Activated naive CD8-positive, alpha-beta T cell treated with anti-CD3 and anti-CD28 coated beads for 36 hours (primary cell): ENCODE results near the gene STPG3. TPM values are rescaled to one million over a fixed set of nuclear protein-coding genes. Genes with fewer than 3 reads are reported as not detected.
"Not testable (repeated sequence)": the region's sequence is repeated elsewhere in the genome, so short reads cannot be mapped to it uniquely, and the experiment has no call there.

Source experiments
- DNase-seq: peaks from one replicate; pipeline ENCODE4 v3.0.0; 2021
- H3K27ac Mint-ChIP-seq: one replicate; pipeline ENCODE4 v1.8.0; 2022; ENCODE audit warnings: mild to moderate bottlenecking, moderate library complexity, mixed read lengths
- H3K27me3 Mint-ChIP-seq: one replicate; pipeline ENCODE4 v1.8.0; 2022; ENCODE audit warnings: mild to moderate bottlenecking, mixed read lengths
- H3K36me3 Mint-ChIP-seq: one replicate; pipeline ENCODE4 v1.8.0; 2021; ENCODE audit warnings: mild to moderate bottlenecking, mixed read lengths
- H3K4me1 Mint-ChIP-seq: one replicate; pipeline ENCODE4 v1.8.0; 2021; ENCODE audit warnings: mixed read lengths
- H3K4me3 Mint-ChIP-seq: one replicate; pipeline ENCODE4 v1.8.0; 2022; ENCODE audit warnings: mild to moderate bottlenecking, moderate library complexity, mixed read lengths
- H3K9me3 Mint-ChIP-seq: one replicate; pipeline ENCODE4 v1.8.0; 2022; ENCODE audit warnings: mixed read lengths
- total RNA-seq, 2 experiments: library from RNA; stranded (reverse); gene quantifications; one replicate each; pipeline ENCODE4 v1.2.3, GENCODE V29; 2021

STPG3 gene
- total RNA-seq, 2 experiments from 2014 or later = not detected

DNA sequence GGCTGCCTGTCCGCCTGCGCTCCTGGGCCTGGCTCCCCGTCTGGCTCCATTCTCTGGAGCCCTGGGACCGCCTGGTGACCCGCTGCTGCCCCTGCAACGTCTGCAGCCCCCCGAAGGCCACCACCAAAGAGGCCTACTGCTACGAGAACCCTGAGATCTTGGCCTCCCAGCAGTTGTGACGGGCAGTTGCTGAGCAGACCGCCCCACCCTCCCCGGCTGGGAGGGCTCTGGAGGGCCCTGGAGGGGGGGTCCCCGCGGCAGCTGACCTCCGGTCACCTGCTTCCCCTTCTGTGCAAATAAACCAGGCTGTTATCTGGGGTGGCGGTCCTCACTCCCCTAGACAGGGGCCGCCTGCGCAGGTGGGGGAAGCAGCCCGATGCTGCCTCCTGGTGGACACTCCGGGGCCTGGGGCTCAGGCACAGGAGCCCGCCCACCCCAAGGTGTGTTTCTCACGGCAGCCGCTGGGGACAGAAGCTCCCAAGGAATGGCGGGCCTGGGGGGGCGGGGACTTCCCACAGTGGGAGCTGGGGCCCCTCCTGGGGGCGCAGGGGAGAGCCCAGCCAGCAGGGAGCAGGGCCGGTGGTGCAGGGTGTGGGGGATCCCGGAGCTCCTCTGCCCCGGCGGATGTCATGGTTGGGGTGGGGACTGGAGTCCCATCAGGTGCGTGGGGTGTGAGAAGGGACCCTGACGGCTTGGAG is 14.7 kb upstream of the STPG3 start:
- H3K9me3 Mint-ChIP-seq = no peaks in the 10 kb centered on the region
- peaks cover 5% of the 10 kb centered on the region for H3K27me3 Mint-ChIP-seq
- H3K27ac Mint-ChIP-seq = no peak overlapping the region
- DNase-seq = peak; percentile 90
- peaks cover 9% of the 10 kb centered on the region for H3K4me1 Mint-ChIP-seq
- peaks cover 6% of the 10 kb centered on the region for H3K36me3 Mint-ChIP-seq
- no peak overlapping the region for H3K4me3 Mint-ChIP-seq

DNA sequence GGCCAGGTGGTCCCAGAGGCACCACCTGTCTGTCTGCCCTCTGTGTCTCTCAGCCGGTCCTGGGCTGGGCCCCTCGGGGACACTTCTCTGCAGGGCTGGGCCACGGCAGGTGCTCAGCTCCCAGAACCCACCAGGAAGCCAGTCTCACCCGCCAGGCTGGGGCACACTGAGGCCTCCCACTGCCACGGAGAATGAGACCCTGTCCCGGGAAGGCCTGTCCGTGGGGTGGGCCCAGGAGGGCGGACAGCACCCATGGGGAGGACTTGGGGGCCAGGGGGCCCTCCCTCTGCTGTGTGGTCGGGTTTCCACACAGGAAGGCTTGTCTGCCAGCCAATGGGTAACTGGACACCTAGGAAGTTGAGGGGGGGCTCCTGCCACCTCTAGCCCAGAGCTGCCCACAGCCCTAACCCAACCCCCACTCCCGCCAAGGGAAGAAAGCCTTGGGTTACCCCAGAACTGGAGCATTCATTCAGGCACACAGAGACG is 14.1 kb upstream of the STPG3 start:
- Mint-ChIP-seq H3K4me3 (no peak overlapping the region), H3K36me3 (peaks cover 9% of the 10 kb centered on the region), H3K9me3 (no peaks in the 10 kb centered on the region), H3K4me1 (peaks cover 9% of the 10 kb centered on the region), H3K27me3 (peaks cover 5% of the 10 kb centered on the region), H3K27ac (no peak overlapping the region)
- peak; percentile 6 for DNase-seq

DNA sequence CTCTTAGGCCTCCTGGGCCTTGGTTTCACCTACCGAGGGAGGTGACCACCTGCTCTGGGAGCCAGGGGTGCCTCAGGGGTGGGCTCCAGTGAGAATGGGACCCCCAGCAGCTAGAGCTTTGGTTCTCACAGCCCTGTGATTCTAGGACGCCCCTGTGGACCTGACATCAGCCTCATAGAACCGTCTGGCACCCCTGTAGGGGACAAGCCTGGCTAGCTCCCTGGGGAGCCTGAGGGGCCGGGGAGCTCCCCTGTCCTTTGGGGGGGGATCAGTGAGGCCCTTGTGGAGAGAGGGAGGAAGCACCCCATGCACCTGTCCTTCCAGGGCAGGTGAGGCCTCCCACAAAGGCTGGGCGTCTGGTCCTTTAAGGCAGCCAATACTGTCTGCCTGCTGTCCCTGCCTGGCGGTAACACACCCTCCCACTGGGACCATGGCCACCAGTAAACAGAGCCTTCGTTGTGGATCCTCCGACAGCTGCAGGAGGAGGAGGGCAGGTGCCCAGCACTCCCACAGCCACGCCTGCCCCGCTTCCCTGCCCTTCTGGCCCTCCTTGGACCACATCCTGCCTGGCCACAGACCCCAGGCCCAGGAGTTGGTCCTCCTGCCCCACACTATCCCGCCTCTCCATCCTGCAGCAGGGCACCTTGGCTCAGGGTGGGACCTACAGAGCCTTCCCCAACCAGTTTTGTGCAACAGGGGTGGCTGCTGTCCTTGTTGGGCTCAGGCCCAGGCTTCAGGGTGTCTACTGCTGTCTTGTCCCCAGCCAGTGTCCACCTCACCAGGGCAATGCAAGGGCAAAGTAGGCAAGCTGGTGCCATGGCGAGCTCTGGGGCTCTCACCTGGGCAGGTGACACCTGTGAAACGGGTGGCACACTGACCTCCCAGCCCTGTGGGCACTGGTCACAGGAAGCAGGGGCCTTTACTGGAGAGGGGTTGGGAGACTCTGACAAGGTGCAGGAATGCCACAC is 13.0 kb upstream of the STPG3 start:
- Mint-ChIP-seq H3K4me1 (peaks cover 17% of the 10 kb centered on the region), H3K36me3 (peaks cover 19% of the 10 kb centered on the region), H3K9me3 (no peaks in the 10 kb centered on the region), H3K27ac (no peak overlapping the region), H3K4me3 (no peak overlapping the region), H3K27me3 (peaks cover 5% of the 10 kb centered on the region)
- peak; percentile 3 for DNase-seq

DNA sequence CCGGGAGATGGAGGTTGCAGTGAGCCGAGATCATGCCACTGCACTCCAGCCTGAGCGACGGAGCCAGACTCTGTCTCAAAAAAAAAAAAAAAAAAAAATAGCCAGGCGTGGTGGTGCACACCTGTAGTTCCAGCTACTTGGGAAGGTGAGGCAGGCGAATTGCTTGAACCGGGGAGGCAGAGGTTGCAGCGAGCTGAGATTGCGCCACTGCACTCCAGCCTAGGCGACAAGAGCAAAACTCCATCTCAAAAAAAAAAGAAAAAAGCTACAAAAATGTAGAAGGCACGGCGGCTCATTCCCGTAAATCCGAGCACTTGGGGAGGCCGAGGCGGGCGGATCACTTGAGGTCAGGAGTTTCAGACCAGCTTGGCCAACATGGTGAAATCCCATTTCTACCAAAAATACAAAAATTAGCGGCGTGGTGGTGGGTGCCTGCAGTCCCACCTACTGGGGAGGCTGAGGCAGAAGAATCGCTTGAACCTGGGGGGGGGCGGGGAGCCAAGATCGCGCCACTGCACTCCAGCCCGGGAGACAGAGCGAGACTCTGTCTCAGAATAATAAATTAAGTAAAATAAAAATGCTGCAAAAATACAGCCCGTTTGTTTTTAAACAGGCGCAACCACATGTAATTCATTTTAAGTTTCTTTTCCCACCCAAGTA is 11.4 kb upstream of the STPG3 start:
- Mint-ChIP-seq H3K27ac (peak overlapping the region; percentile 56), H3K4me1 (peaks cover 23% of the 10 kb centered on the region), H3K36me3 (peaks cover 26% of the 10 kb centered on the region), H3K4me3 (peak overlapping the region; percentile 80)
- DNase-seq, H3K27me3 Mint-ChIP-seq, H3K9me3 Mint-ChIP-seq: not testable (repeated sequence)

DNA sequence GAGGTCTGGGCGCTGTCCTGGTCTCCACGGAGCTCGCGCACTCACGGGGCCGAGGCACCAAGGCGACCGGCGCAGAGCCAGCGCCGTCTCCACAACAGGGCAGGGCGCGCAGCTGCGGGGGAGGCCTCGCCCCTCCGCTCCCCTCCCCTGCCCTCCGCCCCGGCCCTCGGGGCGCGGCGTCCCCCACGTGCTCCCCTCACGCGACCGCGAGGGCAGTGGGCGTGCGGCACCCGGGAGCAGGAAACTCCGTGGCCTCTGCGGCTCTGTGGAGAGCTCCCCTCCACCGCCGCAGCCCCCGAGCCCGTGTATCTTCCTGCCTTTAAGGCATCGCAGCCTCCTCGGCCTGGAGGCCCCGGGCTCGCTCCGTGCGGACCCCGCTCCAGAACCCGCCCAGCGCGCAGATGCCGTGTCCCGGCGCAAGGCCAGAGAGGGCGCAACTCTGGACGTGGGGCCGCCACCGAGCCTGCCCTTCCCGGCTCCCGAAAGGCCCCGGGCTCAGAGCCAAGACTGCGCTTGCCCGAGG is 10.7 kb upstream of the STPG3 start:
- peak overlapping the region; percentile 56 for H3K27ac Mint-ChIP-seq
- H3K4me1 Mint-ChIP-seq = peaks cover 23% of the 10 kb centered on the region
- peak overlapping the region; percentile 80 for H3K4me3 Mint-ChIP-seq
- H3K36me3 Mint-ChIP-seq = peaks cover 26% of the 10 kb centered on the region
- H3K9me3 Mint-ChIP-seq = no peaks in the 10 kb centered on the region
- peak; percentile 83 for DNase-seq
- H3K27me3 Mint-ChIP-seq = peaks cover under 1% of the 10 kb centered on the region

DNA sequence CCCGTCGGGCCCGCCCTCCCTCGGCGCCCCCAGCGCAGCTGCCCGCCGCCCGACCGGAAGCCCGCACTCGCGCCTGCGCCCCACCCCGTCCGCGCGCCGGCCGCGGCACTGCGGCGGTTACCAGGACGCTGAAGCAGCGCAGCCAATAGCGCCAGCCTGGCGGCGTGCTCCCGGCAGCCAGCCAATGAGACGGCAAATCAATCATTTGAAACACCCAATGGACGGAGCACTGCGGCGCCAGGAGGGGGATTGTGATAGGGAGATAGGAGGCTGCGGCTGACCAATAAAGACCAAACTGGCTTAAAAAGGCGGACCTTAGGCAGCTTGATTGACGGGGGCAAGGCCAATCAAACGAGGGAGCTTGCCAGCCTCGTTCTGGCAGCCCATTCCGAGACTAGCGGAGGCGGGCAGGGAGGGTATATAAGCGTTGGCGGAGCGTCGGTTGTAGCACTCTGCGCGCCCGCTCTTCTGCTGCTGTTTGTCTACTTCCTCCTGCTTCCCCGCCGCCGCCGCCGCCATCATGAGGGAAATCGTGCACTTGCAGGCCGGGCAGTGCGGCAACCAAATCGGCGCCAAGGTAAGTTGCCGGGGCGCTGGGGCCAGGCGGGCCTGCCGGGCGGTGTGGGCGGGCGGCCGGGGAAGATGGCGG is 10.1 kb upstream of the STPG3 start, which contains the start of gene TUBB4B:
Gene TUBB4B (plus strand): TSS at position 447 of the 649 bp plus-strand sequence. CDS start 74 bp downstream, at position 521.
- Mint-ChIP-seq H3K4me1 (peaks cover 23% of the 10 kb centered on the region), H3K4me3 (peak within 1 kb of the TSS; percentile 88), H3K9me3 (no peaks in the 10 kb centered on the region), H3K27me3 (no peaks in the 10 kb centered on the region), H3K27ac (peak within 1 kb of the TSS; percentile 88), H3K36me3 (peaks cover 26% of the 10 kb centered on the region)
- DNase-seq = peak; percentile 99

DNA sequence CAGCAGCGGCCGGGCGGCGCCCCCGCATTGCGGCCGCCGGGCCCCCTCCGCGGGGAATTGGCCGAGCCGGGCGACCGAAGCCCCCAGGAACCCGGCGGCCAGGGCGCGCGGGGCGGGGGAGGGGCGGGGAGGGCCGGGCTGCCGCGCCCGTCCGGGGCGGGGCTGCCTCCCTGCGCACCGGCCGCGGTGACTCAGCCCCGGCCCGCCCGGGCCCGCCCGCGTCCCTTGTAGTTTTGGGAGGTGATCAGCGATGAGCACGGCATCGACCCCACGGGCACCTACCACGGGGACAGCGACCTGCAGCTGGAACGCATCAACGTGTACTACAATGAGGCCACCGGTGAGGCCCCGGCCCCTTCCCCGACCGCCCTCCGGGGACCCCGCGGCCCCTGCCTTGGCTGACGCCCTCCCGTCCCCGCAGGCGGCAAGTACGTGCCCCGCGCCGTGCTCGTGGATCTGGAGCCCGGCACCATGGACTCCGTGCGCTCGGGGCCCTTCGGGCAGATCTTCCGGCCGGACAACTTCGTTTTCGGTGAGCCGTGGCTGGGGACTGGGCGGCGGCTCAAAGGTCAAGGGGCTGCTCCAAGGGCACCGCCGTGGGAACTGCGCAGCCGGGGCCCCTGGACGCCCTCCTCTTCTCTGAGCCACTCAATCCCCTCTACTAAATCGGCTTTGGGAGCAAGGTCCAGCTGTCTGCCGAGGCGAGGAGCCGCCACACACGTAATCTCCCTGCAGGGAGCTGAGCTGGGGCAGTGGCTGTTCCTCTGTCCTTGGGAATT is 9.4 kb upstream of the STPG3 start:
- no peaks in the 10 kb centered on the region for H3K27me3 Mint-ChIP-seq
- peak overlapping the region; percentile 67 for H3K27ac Mint-ChIP-seq
- peak overlapping the region; percentile 82 for H3K4me3 Mint-ChIP-seq
- H3K9me3 Mint-ChIP-seq = no peaks in the 10 kb centered on the region
- H3K36me3 Mint-ChIP-seq = peaks cover 26% of the 10 kb centered on the region
- peaks cover 23% of the 10 kb centered on the region for H3K4me1 Mint-ChIP-seq
- DNase-seq = peak; percentile 72

DNA sequence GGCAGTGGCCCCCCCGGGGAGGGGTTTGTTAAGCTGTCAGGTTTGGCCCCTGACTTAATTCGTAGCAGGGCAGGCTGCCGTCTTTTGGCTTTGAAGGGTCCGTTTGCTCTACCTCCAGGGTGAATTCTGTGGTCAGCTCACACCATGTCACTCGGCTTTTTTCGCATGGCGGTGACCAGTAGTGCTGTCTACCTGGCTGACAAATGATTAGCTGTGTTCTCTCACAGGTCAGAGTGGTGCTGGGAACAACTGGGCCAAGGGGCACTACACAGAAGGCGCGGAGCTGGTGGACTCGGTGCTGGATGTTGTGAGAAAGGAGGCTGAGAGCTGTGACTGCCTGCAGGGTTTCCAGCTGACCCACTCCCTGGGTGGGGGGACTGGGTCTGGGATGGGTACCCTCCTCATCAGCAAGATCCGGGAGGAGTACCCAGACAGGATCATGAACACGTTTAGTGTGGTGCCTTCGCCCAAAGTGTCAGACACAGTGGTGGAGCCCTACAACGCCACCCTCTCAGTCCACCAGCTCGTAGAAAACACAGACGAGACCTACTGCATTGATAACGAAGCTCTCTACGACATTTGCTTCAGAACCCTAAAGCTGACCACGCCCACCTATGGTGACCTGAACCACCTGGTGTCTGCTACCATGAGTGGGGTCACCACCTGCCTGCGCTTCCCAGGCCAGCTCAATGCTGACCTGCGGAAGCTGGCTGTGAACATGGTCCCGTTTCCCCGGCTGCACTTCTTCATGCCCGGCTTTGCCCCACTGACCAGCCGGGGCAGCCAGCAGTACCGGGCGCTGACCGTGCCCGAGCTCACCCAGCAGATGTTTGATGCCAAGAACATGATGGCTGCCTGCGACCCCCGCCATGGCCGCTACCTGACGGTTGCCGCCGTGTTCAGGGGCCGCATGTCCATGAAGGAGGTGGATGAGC is 8.6 kb upstream of the STPG3 start:
- Mint-ChIP-seq H3K36me3 (peaks cover 26% of the 10 kb centered on the region), H3K27me3 (no peaks in the 10 kb centered on the region), H3K4me3 (peak overlapping the region; percentile 82), H3K4me1 (peaks cover 23% of the 10 kb centered on the region), H3K27ac (peak overlapping the region; percentile 69), H3K9me3 (no peaks in the 10 kb centered on the region)
- DNase-seq = no peak

DNA sequence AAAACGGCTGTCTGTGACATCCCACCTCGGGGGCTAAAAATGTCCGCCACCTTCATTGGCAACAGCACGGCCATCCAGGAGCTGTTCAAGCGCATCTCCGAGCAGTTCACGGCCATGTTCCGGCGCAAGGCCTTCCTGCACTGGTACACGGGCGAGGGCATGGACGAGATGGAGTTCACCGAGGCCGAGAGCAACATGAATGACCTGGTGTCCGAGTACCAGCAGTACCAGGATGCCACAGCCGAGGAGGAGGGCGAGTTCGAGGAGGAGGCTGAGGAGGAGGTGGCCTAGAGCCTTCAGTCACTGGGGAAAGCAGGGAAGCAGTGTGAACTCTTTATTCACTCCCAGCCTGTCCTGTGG is 7.8 kb upstream of the STPG3 start:
- H3K27ac Mint-ChIP-seq, DNase-seq, H3K9me3 Mint-ChIP-seq, H3K27me3 Mint-ChIP-seq: not testable (repeated sequence)
- Mint-ChIP-seq H3K4me3 (peak overlapping the region; percentile 82), H3K4me1 (peaks cover 21% of the 10 kb centered on the region), H3K36me3 (peaks cover 26% of the 10 kb centered on the region)

DNA sequence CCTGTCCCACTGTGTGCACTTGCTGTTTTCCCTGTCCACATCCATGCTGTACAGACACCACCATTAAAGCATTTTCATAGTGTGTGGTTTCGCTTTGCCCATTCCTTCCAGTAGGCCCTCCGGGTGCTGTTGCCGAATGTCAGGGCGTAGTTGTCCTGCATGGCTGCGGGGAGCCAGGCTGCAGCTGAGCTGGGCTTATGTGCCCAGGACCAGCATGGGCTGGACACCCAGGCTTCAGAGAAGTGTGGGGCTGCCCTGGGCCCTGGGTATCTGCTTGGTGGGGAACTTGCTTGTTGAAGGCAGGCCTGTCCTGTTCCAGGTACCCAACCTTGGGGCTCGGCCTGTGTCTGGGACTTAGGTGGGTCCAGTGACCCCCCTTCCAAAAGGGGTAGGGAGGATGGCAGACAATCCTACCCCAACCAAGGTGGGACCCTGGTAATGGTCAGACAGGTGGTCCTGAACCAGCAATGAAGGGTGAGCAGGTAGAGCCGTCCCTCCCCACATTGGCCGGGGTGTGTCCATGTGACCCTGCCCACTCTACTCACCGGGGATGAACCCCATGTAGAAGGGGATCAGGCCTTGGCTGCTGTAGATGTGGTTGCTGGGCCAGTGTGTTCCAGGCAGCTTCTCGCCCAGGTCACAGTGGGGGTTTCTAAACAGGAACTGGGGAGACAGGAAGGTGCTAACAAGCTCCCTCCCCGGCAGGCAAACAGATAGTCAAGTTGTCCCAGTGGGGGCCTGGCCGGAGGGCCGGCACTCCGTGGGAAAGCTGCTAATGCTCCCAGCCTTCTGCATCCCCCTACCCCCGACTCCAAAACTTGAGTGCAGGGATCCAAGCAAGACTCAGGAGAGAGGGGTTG is 7.2 kb upstream of the STPG3 start:
- no peak overlapping the region for H3K27ac Mint-ChIP-seq

DNA sequence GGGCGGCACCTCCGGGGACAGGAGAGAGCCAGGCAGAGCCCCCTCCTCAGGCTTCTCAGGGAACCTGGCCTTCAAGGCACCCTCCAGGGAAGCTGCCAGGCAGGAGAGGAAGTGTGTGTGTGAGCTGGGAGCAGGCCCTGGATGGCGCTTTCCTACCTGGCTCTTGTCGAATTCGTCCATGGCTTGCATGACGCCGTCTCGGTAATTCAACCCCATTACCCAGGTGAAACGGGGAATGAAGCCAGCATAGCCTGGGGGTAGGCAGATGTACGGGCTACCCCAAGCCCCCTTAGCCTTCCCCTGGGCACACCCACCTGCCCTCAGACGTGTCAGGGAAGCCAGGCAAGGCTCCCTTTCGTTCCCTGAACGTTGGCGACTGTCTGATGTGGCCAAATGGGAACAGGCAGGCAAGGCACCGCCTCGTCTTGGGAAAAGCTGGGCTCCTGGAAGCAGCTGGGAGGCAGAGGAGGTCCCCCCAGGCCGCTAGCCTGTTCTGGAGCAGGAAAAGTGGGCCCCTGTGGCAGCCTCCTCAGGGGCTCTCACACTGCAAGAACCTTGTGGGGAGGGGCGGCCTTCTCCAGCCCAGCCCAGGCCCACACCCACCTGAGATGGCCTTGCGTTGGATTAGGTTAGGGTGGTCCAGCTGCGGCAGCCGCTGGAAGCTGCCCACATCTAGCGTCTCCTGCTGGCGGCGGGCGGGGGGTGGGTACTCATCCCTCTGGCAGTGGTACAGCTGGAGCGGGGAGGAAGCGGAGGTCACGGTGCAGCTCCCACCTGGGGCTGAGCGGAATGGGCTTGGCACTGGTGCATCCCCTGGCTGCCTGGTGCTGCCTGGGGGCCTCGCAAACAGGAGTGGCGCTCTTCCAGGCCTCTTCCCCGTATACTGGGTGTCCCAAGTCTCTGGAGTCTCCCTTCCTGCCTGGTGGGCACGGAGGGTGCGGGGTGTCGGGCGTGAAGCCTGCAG is 6.3 kb upstream of the STPG3 start:
- Mint-ChIP-seq H3K4me3 (no peak overlapping the region), H3K27ac (no peak overlapping the region), H3K36me3 (peaks cover 22% of the 10 kb centered on the region), H3K4me1 (peaks cover 14% of the 10 kb centered on the region), H3K9me3 (no peaks in the 10 kb centered on the region), H3K27me3 (no peaks in the 10 kb centered on the region)
- DNase-seq = no peak

More for the DNA sequence above, 7.2 kb upstream of the STPG3 start:
- peaks cover 18% of the 10 kb centered on the region for H3K4me1 Mint-ChIP-seq
- DNase-seq = no peak
- H3K9me3 Mint-ChIP-seq = no peaks in the 10 kb centered on the region
- H3K27me3 Mint-ChIP-seq = no peaks in the 10 kb centered on the region
- H3K36me3 Mint-ChIP-seq = peaks cover 24% of the 10 kb centered on the region
- peak overlapping the region; percentile 25 for H3K4me3 Mint-ChIP-seq
